HepG2 (cell line): Measurements from ENCODE around the gene POP7. TPM values are rescaled to one million over a fixed set of nuclear protein-coding genes. Genes with fewer than 3 reads are reported as not detected.

Experiments
- JUNB ChIP-seq: sonication (generic); formaldehyde crosslinking; IDR thresholded peaks from 2 replicates; pipeline ENCODE4 v1.8.0; 2022; ENCODE audit warnings: missing genetic modification reagents, mild to moderate bottlenecking, borderline replicate concordance
- KLF11 ChIP-seq: IDR thresholded peaks from 2 replicates; pipeline ENCODE4 v1.6.1; 2016; ENCODE audit warnings: missing compliant biosample characterization
- NFKB2 ChIP-seq: sonication (generic); formaldehyde crosslinking; IDR thresholded peaks from 2 replicates; pipeline ENCODE4 v1.4.0; 2020; ENCODE audit warnings: missing genetic modification reagents, borderline replicate concordance
- POLR2AphosphoS5 ChIP-seq: IDR thresholded peaks from 2 replicates; pipeline ENCODE4 v1.6.1; 2012; ENCODE audit warnings: low read depth, low read length
- RFX1 ChIP-seq: fragments of 450-650 bp; IDR thresholded peaks from 2 replicates; pipeline ENCODE4 v1.6.1; 2017
- SOX6 ChIP-seq, 2 experiments: fragments of 450-650 bp in 1 of 2; sonication (generic) in 1 of 2; formaldehyde crosslinking in 1 of 2; IDR thresholded peaks; 2 replicates each; pipeline versions ENCODE4 v1.4.0 to v1.6.1; 2017 to 2020; ENCODE audit warnings: antibody characterized with exemption in 1 of 2, mild to moderate bottlenecking in 1 of 2, missing genetic modification reagents in 1 of 2
- SP5 ChIP-seq: IDR thresholded peaks from 2 replicates; pipeline ENCODE4 v1.6.1; 2016; ENCODE audit warnings: low read depth, borderline replicate concordance
- ZEB1 ChIP-seq: IDR thresholded peaks from 2 replicates; pipeline ENCODE4 v1.6.1; 2012; ENCODE audit warnings: mild to moderate bottlenecking, low read depth, inconsistent platforms; ENCODE audit not compliant: insufficient replicate concordance
- ZNF101 ChIP-seq: sonication (generic); formaldehyde crosslinking; IDR thresholded peaks from 2 replicates; pipeline ENCODE4 v1.4.0; 2020; ENCODE audit warnings: mild to moderate bottlenecking, low read depth, missing genetic modification reagents, borderline replicate concordance
- ZNF749 ChIP-seq: sonication (generic); formaldehyde crosslinking; IDR thresholded peaks from 2 replicates; pipeline ENCODE4 v1.8.0; 2022; ENCODE audit warnings: mild to moderate bottlenecking, missing genetic modification reagents, moderate library complexity, borderline replicate concordance
- ZNF850 ChIP-seq: sonication (generic); formaldehyde crosslinking; conservative IDR thresholded peaks from 2 replicates; pipeline ENCODE4 v1.9.0; 2021; ENCODE audit warnings: mild to moderate bottlenecking, missing genetic modification reagents
- polyA plus RNA-seq, 8 experiments: library from polyadenylated mRNA; depleted of rRNA in 3 of 8; stranded (reverse) in 7 of 8; unstranded in 1 of 8; fragments of >200 nt; fragmentation: Illumina TruSeq in 4 of 8; extraction: Trizol in 4 of 8; gene quantifications; 2 replicates each; pipeline versions ENCODE4 v1.2.1 to v1.2.3, GENCODE V29; 2011 to 2016; ENCODE audit warnings: low read depth in 4 of 8, missing spikeins in 1 of 8, mixed read lengths in 1 of 8; ENCODE audit not compliant: insufficient read depth in 1 of 8
- total RNA-seq, 5 experiments: library from RNA; depleted of rRNA; stranded (reverse); fragments of >200 nt; fragmentation: Illumina TruSeq; extraction: Trizol; gene quantifications; 2 replicates each; pipeline ENCODE4 v1.2.3, GENCODE V29; 2016; ENCODE audit warnings: low read depth in 1 of 5
- TF ChIP-seq, protein P1 (sequence below): sonication (generic); formaldehyde crosslinking; IDR thresholded peaks from 2 replicates; pipeline ENCODE4 v1.4.0; 2020; ENCODE audit warnings: missing genetic modification reagents, borderline replicate concordance
- TF ChIP-seq, protein P2 (sequence below): sonication (generic); formaldehyde crosslinking; IDR thresholded peaks from 2 replicates; pipeline ENCODE4 v1.9.0; 2021; ENCODE audit warnings: missing genetic modification reagents, borderline replicate concordance
- TF ChIP-seq, protein P3 (sequence below): IDR thresholded peaks from 2 replicates; pipeline ENCODE4 v1.6.1; 2016; ENCODE audit warnings: low read depth, control low read depth
- TF ChIP-seq, protein P4 (sequence below): IDR thresholded peaks from 2 replicates; pipeline ENCODE4 v1.6.1; 2012; ENCODE audit warnings: low read depth, low read length, improper control_type of control experiment
- TF ChIP-seq, protein P5 (sequence below): sonication (generic); formaldehyde crosslinking; IDR thresholded peaks from 2 replicates; pipeline ENCODE4 v1.4.0; 2020; ENCODE audit warnings: low read depth, mild to moderate bottlenecking, missing genetic modification reagents

POP7 gene
- total and polyA plus RNA-seq, 2 of the 13 experiments (the other 11 are each of a cell fraction or from before 2014, with no cell fraction given): 63.9 to 91.1 TPM

DNA sequence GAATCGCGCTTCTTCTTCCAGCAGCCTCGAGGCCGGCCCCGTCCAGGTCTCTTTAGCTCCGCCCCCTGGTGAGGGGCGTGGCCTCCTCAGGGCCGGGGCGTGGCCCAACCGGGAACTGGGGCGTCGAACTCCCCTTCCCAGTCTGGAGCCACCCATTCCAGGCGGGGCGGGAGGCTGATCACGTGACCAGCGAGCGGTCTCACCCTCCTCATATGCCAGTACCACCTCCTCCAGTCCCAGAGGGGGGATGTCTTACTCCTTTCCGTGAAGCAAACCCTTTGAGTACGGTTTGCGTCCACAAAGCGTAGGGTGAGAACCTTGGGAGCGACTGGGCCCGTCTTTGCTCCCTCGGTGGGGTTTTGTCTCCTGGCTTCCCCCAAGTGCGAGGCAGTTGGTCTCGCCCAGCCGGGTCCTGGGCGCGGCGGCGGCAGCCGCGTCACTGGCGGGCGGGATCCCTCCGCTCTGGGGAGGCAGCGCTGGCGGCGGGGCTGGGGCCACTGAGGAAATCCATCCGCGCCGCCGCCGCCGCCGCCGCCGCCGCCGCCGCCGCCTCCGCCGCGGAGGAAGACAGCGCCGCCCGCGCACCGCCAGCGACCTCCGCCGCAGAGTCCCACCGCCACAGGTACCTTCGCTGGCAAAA lies 32.5 kb upstream of the POP7 start, which contains the start of gene GNB2 (continued):
- TF ChIP-seq, protein P1, sequence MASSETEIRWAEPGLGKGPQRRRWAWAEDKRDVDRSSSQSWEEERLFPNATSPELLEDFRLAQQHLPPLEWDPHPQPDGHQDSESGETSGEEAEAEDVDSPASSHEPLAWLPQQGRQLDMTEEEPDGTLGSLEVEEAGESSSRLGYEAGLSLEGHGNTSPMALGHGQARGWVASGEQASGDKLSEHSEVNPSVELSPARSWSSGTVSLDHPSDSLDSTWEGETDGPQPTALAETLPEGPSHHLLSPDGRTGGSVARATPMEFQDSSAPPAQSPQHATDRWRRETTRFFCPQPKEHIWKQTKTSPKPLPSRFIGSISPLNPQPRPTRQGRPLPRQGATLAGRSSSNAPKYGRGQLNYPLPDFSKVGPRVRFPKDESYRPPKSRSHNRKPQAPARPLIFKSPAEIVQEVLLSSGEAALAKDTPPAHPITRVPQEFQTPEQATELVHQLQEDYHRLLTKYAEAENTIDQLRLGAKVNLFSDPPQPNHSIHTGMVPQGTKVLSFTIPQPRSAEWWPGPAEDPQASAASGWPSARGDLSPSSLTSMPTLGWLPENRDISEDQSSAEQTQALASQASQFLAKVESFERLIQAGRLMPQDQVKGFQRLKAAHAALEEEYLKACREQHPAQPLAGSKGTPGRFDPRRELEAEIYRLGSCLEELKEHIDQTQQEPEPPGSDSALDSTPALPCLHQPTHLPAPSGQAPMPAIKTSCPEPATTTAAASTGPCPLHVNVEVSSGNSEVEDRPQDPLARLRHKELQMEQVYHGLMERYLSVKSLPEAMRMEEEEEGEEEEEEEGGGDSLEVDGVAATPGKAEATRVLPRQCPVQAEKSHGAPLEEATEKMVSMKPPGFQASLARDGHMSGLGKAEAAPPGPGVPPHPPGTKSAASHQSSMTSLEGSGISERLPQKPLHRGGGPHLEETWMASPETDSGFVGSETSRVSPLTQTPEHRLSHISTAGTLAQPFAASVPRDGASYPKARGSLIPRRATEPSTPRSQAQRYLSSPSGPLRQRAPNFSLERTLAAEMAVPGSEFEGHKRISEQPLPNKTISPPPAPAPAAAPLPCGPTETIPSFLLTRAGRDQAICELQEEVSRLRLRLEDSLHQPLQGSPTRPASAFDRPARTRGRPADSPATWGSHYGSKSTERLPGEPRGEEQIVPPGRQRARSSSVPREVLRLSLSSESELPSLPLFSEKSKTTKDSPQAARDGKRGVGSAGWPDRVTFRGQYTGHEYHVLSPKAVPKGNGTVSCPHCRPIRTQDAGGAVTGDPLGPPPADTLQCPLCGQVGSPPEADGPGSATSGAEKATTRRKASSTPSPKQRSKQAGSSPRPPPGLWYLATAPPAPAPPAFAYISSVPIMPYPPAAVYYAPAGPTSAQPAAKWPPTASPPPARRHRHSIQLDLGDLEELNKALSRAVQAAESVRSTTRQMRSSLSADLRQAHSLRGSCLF (CRISPR knock-in tag): no peak
- TF ChIP-seq, protein P2, sequence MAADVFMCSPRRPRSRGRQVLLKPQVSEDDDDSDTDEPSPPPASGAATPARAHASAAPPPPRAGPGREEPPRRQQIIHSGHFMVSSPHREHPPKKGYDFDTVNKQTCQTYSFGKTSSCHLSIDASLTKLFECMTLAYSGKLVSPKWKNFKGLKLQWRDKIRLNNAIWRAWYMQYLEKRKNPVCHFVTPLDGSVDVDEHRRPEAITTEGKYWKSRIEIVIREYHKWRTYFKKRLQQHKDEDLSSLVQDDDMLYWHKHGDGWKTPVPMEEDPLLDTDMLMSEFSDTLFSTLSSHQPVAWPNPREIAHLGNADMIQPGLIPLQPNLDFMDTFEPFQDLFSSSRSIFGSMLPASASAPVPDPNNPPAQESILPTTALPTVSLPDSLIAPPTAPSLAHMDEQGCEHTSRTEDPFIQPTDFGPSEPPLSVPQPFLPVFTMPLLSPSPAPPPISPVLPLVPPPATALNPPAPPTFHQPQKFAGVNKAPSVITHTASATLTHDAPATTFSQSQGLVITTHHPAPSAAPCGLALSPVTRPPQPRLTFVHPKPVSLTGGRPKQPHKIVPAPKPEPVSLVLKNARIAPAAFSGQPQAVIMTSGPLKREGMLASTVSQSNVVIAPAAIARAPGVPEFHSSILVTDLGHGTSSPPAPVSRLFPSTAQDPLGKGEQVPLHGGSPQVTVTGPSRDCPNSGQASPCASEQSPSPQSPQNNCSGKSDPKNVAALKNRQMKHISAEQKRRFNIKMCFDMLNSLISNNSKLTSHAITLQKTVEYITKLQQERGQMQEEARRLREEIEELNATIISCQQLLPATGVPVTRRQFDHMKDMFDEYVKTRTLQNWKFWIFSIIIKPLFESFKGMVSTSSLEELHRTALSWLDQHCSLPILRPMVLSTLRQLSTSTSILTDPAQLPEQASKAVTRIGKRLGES (CRISPR knock-in tag): no peak; the same call in 1 of the 2 replicates
- TF ChIP-seq ZNF749 (CRISPR knock-in tag) (no peak), KLF11 (CRISPR knock-in tag) (peak; percentile 64; the same call in 1 of the 2 replicates), JUNB (CRISPR knock-in tag) (no peak), ZEB1 (no peak), NFKB2 (CRISPR knock-in tag) (no peak; the same call in 1 of the 2 replicates), ZNF850 (CRISPR knock-in tag) (no peak), SOX6 (IDR thresholded peaks at IDR 0.05) (no peak), SOX6 (CRISPR knock-in tag; IDR thresholded peaks at IDR 0.05) (peak; percentile 61), SP5 (peak; percentile 18; the same call in 1 of the 2 replicates), ZNF101 (CRISPR knock-in tag) (no peak), POLR2AphosphoS5 (0 out of 2 replicates have a peak, but pooled peaks have one; percentile 41), RFX1 (no peak)
- TF ChIP-seq, protein P3, sequence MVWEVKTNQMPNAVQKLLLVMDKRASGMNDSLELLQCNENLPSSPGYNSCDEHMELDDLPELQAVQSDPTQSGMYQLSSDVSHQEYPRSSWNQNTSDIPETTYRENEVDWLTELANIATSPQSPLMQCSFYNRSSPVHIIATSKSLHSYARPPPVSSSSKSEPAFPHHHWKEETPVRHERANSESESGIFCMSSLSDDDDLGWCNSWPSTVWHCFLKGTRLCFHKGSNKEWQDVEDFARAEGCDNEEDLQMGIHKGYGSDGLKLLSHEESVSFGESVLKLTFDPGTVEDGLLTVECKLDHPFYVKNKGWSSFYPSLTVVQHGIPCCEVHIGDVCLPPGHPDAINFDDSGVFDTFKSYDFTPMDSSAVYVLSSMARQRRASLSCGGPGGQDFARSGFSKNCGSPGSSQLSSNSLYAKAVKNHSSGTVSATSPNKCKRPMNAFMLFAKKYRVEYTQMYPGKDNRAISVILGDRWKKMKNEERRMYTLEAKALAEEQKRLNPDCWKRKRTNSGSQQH (CRISPR knock-in tag): no peak; the same call in 1 of the 2 replicates
- TF ChIP-seq, protein P4, sequence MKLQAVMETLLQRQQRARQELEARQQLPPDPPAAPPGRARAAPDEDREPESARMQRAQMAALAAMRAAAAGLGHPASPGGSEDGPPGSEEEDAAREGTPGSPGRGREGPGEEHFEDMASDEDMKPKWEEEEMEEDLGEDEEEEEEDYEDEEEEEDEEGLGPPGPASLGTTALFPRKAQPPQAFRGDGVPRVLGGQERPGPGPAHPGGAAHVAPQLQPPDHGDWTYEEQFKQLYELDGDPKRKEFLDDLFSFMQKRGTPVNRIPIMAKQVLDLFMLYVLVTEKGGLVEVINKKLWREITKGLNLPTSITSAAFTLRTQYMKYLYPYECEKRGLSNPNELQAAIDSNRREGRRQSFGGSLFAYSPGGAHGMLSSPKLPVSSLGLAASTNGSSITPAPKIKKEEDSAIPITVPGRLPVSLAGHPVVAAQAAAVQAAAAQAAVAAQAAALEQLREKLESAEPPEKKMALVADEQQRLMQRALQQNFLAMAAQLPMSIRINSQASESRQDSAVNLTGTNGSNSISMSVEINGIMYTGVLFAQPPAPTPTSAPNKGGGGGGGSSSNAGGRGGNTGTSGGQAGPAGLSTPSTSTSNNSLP: peak; percentile 49; the same call in 1 of the 2 replicates
- TF ChIP-seq, protein P5, sequence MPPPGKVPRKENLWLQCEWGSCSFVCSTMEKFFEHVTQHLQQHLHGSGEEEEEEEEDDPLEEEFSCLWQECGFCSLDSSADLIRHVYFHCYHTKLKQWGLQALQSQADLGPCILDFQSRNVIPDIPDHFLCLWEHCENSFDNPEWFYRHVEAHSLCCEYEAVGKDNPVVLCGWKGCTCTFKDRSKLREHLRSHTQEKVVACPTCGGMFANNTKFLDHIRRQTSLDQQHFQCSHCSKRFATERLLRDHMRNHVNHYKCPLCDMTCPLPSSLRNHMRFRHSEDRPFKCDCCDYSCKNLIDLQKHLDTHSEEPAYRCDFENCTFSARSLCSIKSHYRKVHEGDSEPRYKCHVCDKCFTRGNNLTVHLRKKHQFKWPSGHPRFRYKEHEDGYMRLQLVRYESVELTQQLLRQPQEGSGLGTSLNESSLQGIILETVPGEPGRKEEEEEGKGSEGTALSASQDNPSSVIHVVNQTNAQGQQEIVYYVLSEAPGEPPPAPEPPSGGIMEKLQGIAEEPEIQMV (CRISPR knock-in tag): 0 out of 2 replicates have a peak, but pooled peaks have one; percentile 27
